ENCODE measurements around the gene TMEM119.
"Not testable (repeated sequence)": the region's sequence is repeated elsewhere in the genome, so short reads cannot be mapped to it uniquely, and the experiment has no call there.

Gene TMEM119

GRCh38 chr12:108567406-108568337, 30.2 kb downstream of the TMEM119 start:
- DNase-seq (ENCODE audit: low read depth in 2 of 3, low spot score in 2 of 3): no peak

GRCh38 chr12:108566452-108566851, 31.4 kb downstream of the TMEM119 start:
- DNase-seq (ENCODE audit: low read depth in 2 of 3, low spot score in 2 of 3): no peak

- no peak for DNase-seq (ENCODE audit: low read depth in 2 of 3, low spot score in 2 of 3)
Measured at GRCh38 chr12:108565976-108566375, 31.9 kb downstream of the TMEM119 start.

- no peak for DNase-seq (ENCODE audit: low read depth in 2 of 3, low spot score in 2 of 3)
Measured at GRCh38 chr12:108565146-108565545, 32.7 kb downstream of the TMEM119 start.

GRCh38 chr12:108564724-108565123, 33.2 kb downstream of the TMEM119 start:
- no peak for DNase-seq (ENCODE audit: low read depth in 2 of 3, low spot score in 2 of 3)

GRCh38 chr12:108563804-108564151, 34.1 kb downstream of the TMEM119 start:
- DNase-seq (ENCODE audit: low read depth in 2 of 3, low spot score in 2 of 3): no peak

GRCh38 chr12:108563136-108563803, 34.6 kb downstream of the TMEM119 start:
- peak in 2 of 3 experiments; percentile 38 to 62 for DNase-seq (ENCODE audit: low read depth in 2 of 3, low spot score in 2 of 3)

GRCh38 chr12:108562348-108563135, 35.3 kb downstream of the TMEM119 start, which contains the start of gene ISCU:
TSS of gene ISCU (plus strand) at chr12:108562596. CDS start at chr12:108562623, 27 bp downstream.
- peak; percentile 94 to 99 (median 99) for DNase-seq (ENCODE audit: low read depth in 2 of 3, low spot score in 2 of 3)

- DNase-seq (ENCODE audit: low read depth in 2 of 3, low spot score in 2 of 3): no peak
Measured at GRCh38 chr12:108561852-108562347, 36.0 kb downstream of the TMEM119 start.

- peak; percentile 61 to 65 (median 64) for DNase-seq (ENCODE audit: low read depth in 2 of 3, low spot score in 2 of 3)
Measured at GRCh38 chr12:108560752-108561719, 36.8 kb downstream of the TMEM119 start, which contains the start of gene SART3. TSS of gene SART3 (minus strand) at chr12:108561173. CDS start at chr12:108561154, 19 bp downstream.

- DNase-seq (ENCODE audit: low read depth in 2 of 3, low spot score in 2 of 3): no peak
Measured at GRCh38 chr12:108560321-108560721, 37.6 kb downstream of the TMEM119 start.

- no peak for DNase-seq (ENCODE audit: low read depth in 2 of 3, low spot score in 2 of 3)
Measured at GRCh38 chr12:108559748-108560147, 38.1 kb downstream of the TMEM119 start.

GRCh38 chr12:108559007-108559655, 38.8 kb downstream of the TMEM119 start:
- no peak for DNase-seq (ENCODE audit: low read depth in 2 of 3, low spot score in 2 of 3)

- DNase-seq (ENCODE audit: low read depth in 2 of 3, low spot score in 2 of 3): not testable (repeated sequence)
Measured at GRCh38 chr12:108555383-108555782, 42.5 kb downstream of the TMEM119 start.

GRCh38 chr12:108553799-108554198, 44.1 kb downstream of the TMEM119 start:
- DNase-seq (ENCODE audit: low read depth in 2 of 3, low spot score in 2 of 3): no peak

GRCh38 chr12:108551535-108551934, 46.3 kb downstream of the TMEM119 start:
- DNase-seq (ENCODE audit: low read depth in 2 of 3, low spot score in 2 of 3): no peak

GRCh38 chr12:108548954-108549521, 48.8 kb downstream of the TMEM119 start:
- no peak for DNase-seq (ENCODE audit: low read depth in 2 of 3, low spot score in 2 of 3)

GRCh38 chr12:108547686-108548085, 50.2 kb downstream of the TMEM119 start:
- DNase-seq (ENCODE audit: low read depth in 2 of 3, low spot score in 2 of 3): no peak

- DNase-seq (ENCODE audit: low read depth in 2 of 3, low spot score in 2 of 3): no peak
Measured at GRCh38 chr12:108543652-108544051, 54.2 kb downstream of the TMEM119 start.

All from activated CD8-positive, alpha-beta memory T cell treated with anti-CD3 and anti-CD28 coated beads for 48 hours (primary cell).